NK-92 (cell line): ENCODE results near the gene GNA12.
"Not testable (repeated sequence)": the region's sequence is repeated elsewhere in the genome, so short reads cannot be mapped to it uniquely, and the experiment has no call there.

ENCODE experiments used
- DNase-seq: peaks from one replicate; lab custom pipeline; 2025; ENCODE audit not compliant: unreplicated experiment; lab: John Stamatoyannopoulos, UW

Gene GNA12

GRCh38 chr7:2732388-2732787, 111.7 kb downstream of the GNA12 start:
- no peak for DNase-seq

GRCh38 chr7:2730846-2731770, 113.0 kb downstream of the GNA12 start:
- no peak for DNase-seq

GRCh38 chr7:2729893-2730716, 114.0 kb downstream of the GNA12 start:
- no peak for DNase-seq

- DNase-seq = no peak
These were observed 114.8 kb downstream of the GNA12 start for GRCh38 chr7:2729031-2729892.

- DNase-seq = no peak
These were observed 115.6 kb downstream of the GNA12 start for GRCh38 chr7:2728316-2729030.

- not testable (repeated sequence) for DNase-seq
These were observed 116.9 kb downstream of the GNA12 start for GRCh38 chr7:2727206-2727605.

- no peak for DNase-seq
These were observed 117.6 kb downstream of the GNA12 start for GRCh38 chr7:2726316-2727018.

GRCh38 chr7:2725178-2726105, 118.7 kb downstream of the GNA12 start:
- no peak for DNase-seq

- no peak for DNase-seq
These were observed 119.5 kb downstream of the GNA12 start for GRCh38 chr7:2724453-2725177.

GRCh38 chr7:2724036-2724435, 120.1 kb downstream of the GNA12 start:
- DNase-seq = not testable (repeated sequence)

GRCh38 chr7:2723138-2723850, 120.8 kb downstream of the GNA12 start:
- DNase-seq = no peak

GRCh38 chr7:2722591-2722990, 121.5 kb downstream of the GNA12 start:
- DNase-seq = no peak

- no peak for DNase-seq
These were observed 122.3 kb downstream of the GNA12 start for GRCh38 chr7:2721842-2722241.

GRCh38 chr7:2720024-2720423, 124.1 kb downstream of the GNA12 start:
- no peak for DNase-seq

GRCh38 chr7:2719007-2719406, 125.1 kb downstream of the GNA12 start:
- no peak for DNase-seq

- DNase-seq = no peak
These were observed 125.7 kb downstream of the GNA12 start for GRCh38 chr7:2718296-2718965.
